Left lung (tissue), 10 donors: ENCODE data around the gene SIK2. TPM values are rescaled to one million over a fixed set of nuclear protein-coding genes. Genes with fewer than 3 reads are reported as not detected.

Experiments
- ATAC-seq: fragments of 200-7000 bp; cut with Tn5 transposase; one replicate; pipeline ENCODE4 v1.9.1; 2020; ENCODE audit warnings: moderate library complexity
- DNase-seq, 4 donors: peaks; one replicate each; pipeline ENCODE4 v3.0.0-alpha.2; 2013 to 2020
- H3K27ac ChIP-seq, 2 donors: fragments of 200-600 bp; sonication (generic) in 1 of 2; one replicate each; pipeline versions ENCODE4 v1.5.0 to v1.8.0; 2020 to 2021
- H3K27me3 ChIP-seq, 2 donors: fragments of 200-600 bp; sonication (generic) in 1 of 2; one replicate each; pipeline versions ENCODE4 v1.5.0 to v1.8.0; 2020 to 2021
- H3K36me3 ChIP-seq, 2 donors: fragments of 200-600 bp; sonication (generic) in 1 of 2; one replicate each; pipeline versions ENCODE4 v1.5.0 to v1.8.0; 2020 to 2021
- H3K4me1 ChIP-seq, 2 donors: fragments of 200-600 bp; one replicate each; pipeline ENCODE4 v1.8.0; 2021
- H3K4me3 ChIP-seq, 2 donors: fragments of 200-600 bp; sonication (generic) in 1 of 2; one replicate each; pipeline versions ENCODE4 v1.5.0 to v1.8.0; 2020 to 2021; ENCODE audit warnings: mild to moderate bottlenecking in 1 of 2
- H3K9me3 ChIP-seq, 2 donors: fragments of 200-600 bp; sonication (generic) in 1 of 2; one replicate each; pipeline versions ENCODE4 v1.5.0 to v1.8.0; 2020 to 2021
- intact Hi-C, 2 donors: fragments of 100-400 bp; cut with DNase I; formaldehyde crosslinking; loops; one replicate each; pipeline versions ENCODE4 v1.11.2 to v1.14.2; 2022
- polyA plus RNA-seq, 6 donors: library from polyadenylated mRNA; unstranded; fragments of 120-200 nt; gene quantifications; one replicate each; pipeline ENCODE4 v1.2.1, GENCODE V29; 2013; ENCODE audit not compliant: insufficient read length in 6 of 6
- total RNA-seq, 2 donors: library from RNA; stranded (reverse); fragmentation: NEBNext Ultra II Directional; extraction: Animal tissue kit (Norgen Biotek cat#: 25700); gene quantifications; one replicate each; pipeline ENCODE4 v1.2.1, GENCODE V29; 2021
- TF ChIP-seq, protein P1 (sequence below), 2 donors: fragments of 200-600 bp; sonication (generic) in 1 of 2; IDR thresholded peaks; one replicate each; pipeline versions ENCODE4 v1.5.0 to v1.8.0; 2021; ENCODE audit warnings: antibody characterized with exemption in 2 of 2
- donor health status: DM: no; HTN: yes; CAD: no.
- donor health status: DM: no; HTN: no; CAD: no.

Gene SIK2
- total and polyA plus RNA-seq, 8 donors, result 23.3 to 35.1 (median 30.8) TPM

DNA sequence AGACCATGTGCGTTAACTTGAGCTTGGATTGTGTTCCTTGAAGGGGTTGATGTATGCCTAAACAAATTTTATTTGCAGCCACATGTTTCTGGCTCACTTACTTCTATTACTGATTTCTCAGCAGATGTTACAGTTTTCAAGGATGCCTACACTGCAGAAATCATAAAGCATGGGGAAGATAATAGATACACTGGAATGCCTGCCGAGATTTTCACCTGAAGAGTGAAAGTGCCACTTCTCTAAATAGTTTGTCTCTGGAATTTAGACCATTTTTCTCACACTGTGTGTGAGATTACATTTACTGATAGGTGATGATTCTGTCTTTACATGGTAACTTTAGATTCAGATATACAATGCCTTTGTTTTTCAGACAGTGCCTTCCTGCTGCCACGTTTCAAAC is 81.6 kb downstream of the SIK2 start:
- intact Hi-C loops, result no loop called here
- TF ChIP-seq, protein P1, sequence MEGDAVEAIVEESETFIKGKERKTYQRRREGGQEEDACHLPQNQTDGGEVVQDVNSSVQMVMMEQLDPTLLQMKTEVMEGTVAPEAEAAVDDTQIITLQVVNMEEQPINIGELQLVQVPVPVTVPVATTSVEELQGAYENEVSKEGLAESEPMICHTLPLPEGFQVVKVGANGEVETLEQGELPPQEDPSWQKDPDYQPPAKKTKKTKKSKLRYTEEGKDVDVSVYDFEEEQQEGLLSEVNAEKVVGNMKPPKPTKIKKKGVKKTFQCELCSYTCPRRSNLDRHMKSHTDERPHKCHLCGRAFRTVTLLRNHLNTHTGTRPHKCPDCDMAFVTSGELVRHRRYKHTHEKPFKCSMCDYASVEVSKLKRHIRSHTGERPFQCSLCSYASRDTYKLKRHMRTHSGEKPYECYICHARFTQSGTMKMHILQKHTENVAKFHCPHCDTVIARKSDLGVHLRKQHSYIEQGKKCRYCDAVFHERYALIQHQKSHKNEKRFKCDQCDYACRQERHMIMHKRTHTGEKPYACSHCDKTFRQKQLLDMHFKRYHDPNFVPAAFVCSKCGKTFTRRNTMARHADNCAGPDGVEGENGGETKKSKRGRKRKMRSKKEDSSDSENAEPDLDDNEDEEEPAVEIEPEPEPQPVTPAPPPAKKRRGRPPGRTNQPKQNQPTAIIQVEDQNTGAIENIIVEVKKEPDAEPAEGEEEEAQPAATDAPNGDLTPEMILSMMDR (IDR thresholded peaks at IDR 0.05), result no peak
- DNase-seq (no peak), ATAC-seq (no peak)
- H3K27ac ChIP-seq, result no peak overlapping the region
- H3K9me3 ChIP-seq, result no peaks in the 10 kb centered on the region
- H3K4me3 ChIP-seq, result no peak overlapping the region
- H3K27me3 ChIP-seq, result no peaks in the 10 kb centered on the region
- peaks cover 0 to 18% of the 10 kb centered on the region in 2 donors for H3K36me3 ChIP-seq
- H3K4me1 ChIP-seq, result no peaks in the 10 kb centered on the region

DNA sequence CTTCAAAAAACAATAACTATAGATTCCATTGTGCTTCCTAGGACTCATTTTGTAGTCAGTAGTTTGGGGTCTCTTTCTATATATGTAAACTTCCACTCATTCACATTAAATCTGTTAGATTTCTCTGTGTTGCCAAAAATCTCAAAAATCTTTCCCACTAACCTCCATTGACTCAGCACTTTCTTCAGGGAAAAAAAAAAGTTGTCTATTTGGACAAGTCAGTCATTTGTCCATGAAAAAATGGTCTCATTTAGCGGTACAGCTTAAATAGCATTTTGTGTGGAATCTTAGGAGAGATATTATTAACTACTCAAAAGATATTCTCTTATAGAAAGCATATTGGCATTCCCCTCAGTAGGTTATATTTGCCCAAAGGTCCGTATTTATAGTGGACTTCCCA is 82.0 kb downstream of the SIK2 start:
- TF ChIP-seq, protein P1 (IDR thresholded peaks at IDR 0.05), result no peak
- no peak overlapping the region for H3K27ac ChIP-seq
- H3K36me3 ChIP-seq, result peaks cover 0 to 22% of the 10 kb centered on the region in 2 donors
- H3K4me3 ChIP-seq, result no peak overlapping the region
- DNase-seq, result no peak
- no peaks in the 10 kb centered on the region for H3K27me3 ChIP-seq
- H3K9me3 ChIP-seq, result no peaks in the 10 kb centered on the region
- H3K4me1 ChIP-seq, result no peaks in the 10 kb centered on the region
- intact Hi-C loops, result no loop called here
- no peak for ATAC-seq

GRCh38 chr11:111688013-111688412 is 85.8 kb downstream of the SIK2 start:
- H3K4me3 ChIP-seq, result no peak overlapping the region
- no peak for DNase-seq
- no peaks in the 10 kb centered on the region for H3K27me3 ChIP-seq
- TF ChIP-seq, protein P1 (IDR thresholded peaks at IDR 0.05), result no peak
- no peaks in the 10 kb centered on the region for H3K4me1 ChIP-seq
- no peak overlapping the region for H3K27ac ChIP-seq
- H3K9me3 ChIP-seq, result no peaks in the 10 kb centered on the region
- intact Hi-C loops, result no loop called here
- ATAC-seq, result no peak
- H3K36me3 ChIP-seq, result peaks cover 0 to 29% of the 10 kb centered on the region in 2 donors

DNA sequence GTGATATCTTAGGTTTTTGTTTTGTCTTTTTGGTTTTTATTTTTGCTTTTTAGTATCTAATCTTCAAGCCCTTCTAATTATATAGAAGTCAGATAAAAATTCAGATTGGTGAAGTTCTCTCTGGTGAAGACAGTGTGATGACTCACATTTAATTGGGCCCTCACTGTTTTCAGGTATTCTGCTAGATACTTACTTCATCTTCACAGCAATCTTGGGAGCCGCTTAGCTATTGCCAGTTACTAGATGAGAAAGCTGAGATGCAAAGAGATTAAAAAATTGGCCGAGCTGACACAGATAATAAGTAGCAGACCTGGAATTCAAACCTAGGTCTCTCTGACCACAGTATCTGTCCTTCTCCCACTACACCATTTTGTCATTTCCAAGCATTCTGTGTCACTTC is 88.9 kb downstream of the SIK2 start:
- Histone ChIP-seq H3K27me3 (no peaks in the 10 kb centered on the region), H3K9me3 (no peaks in the 10 kb centered on the region), H3K4me3 (no peak overlapping the region), H3K27ac (no peak overlapping the region), H3K36me3 (peaks cover 0 to 21% of the 10 kb centered on the region in 2 donors), H3K4me1 (peaks cover 5 to 9% of the 10 kb centered on the region in 2 donors)
- DNase-seq, result no peak
- no peak for ATAC-seq
- TF ChIP-seq, protein P1 (IDR thresholded peaks at IDR 0.05), result no peak
- intact Hi-C loops, result no loop called here

- intact Hi-C loops, result no loop called here
- Histone ChIP-seq H3K36me3 (peaks cover 0 to 21% of the 10 kb centered on the region in 2 donors), H3K4me1 (peaks cover 8 to 11% of the 10 kb centered on the region in 2 donors), H3K27ac (no peak overlapping the region), H3K27me3 (no peaks in the 10 kb centered on the region), H3K9me3 (no peaks in the 10 kb centered on the region), H3K4me3 (no peak overlapping the region)
- no peak for DNase-seq
- ATAC-seq, result no peak
- TF ChIP-seq, protein P1 (IDR thresholded peaks at IDR 0.05), result no peak
Measured at GRCh38 chr11:111691741-111692140, 89.5 kb downstream of the SIK2 start.
